CD14-positive monocyte (primary cell): ENCODE data around the gene EFCAB12. TPM values are rescaled to one million over a fixed set of nuclear protein-coding genes. Genes with fewer than 3 reads are reported as not detected.
A peak's percentile ranks its signal among the peaks of the same experiment; 100 is the strongest.

Source experiments
- DNase-seq, 3 donors: peaks; one replicate each; pipeline ENCODE4 v3.0.0-alpha.2; 2011 to 2022
- H2AFZ ChIP-seq: 2 replicates; pipeline ENCODE4 v1.6.0; 2012; ENCODE audit warnings: mild to moderate bottlenecking, low read depth, low read length, inconsistent platforms; ENCODE audit not compliant: insufficient read depth, poor library complexity, severe bottlenecking
- H3K27ac ChIP-seq, 2 donors: 1 replicate in 1 of 2; 2 replicates in 1 of 2; pipeline ENCODE4 v1.5.1; 2012 to 2013; ENCODE audit warnings: low read length in 2 of 2, control low read depth in 1 of 2, inconsistent platforms in 1 of 2, low read depth in 1 of 2, mild to moderate bottlenecking in 1 of 2
- H3K27me3 ChIP-seq, 2 donors: one replicate each; pipeline versions ENCODE4 v1.6.0 to v1.6.1; 2011 to 2013; ENCODE audit warnings: low read length in 2 of 2; ENCODE audit not compliant: control insufficient read depth in 2 of 2, insufficient read depth in 2 of 2
- H3K36me3 ChIP-seq, 2 donors: replicated peaks in 1 of 2; 1 replicate in 1 of 2; 2 replicates in 1 of 2; pipeline versions ENCODE4 v1.5.1 to v1.6.1; 2012 to 2013; ENCODE audit warnings: low read length in 2 of 2, control low read depth in 1 of 2, inconsistent platforms in 1 of 2, mild to moderate bottlenecking in 1 of 2; ENCODE audit not compliant: insufficient read depth in 2 of 2, control insufficient read depth in 1 of 2
- H3K4me1 ChIP-seq, 2 donors: 1 replicate in 1 of 2; 2 replicates in 1 of 2; pipeline versions ENCODE4 v1.5.1 to v1.6.1; 2012 to 2013; ENCODE audit warnings: low read length in 2 of 2, control low read depth in 1 of 2, inconsistent platforms in 1 of 2, mild to moderate bottlenecking in 1 of 2, moderate library complexity in 1 of 2; ENCODE audit not compliant: insufficient read depth in 2 of 2, control insufficient read depth in 1 of 2
- H3K4me2 ChIP-seq: replicated peaks from 2 replicates; pipeline ENCODE3; 2012; ENCODE audit warnings: low read length, moderate library complexity, mild to moderate bottlenecking; ENCODE audit not compliant: poor library complexity, severe bottlenecking; ENCODE audit errors: extremely low read depth
- H3K4me3 ChIP-seq, 3 experiments: fragments of 200-600 bp in 1 of 3; sonication (generic) in 1 of 3; replicated peaks in 1 of 3; 1 replicate in 2 of 3; 2 replicates in 1 of 3; pipeline ENCODE4 v1.5.1; 2011 to 2013; ENCODE audit warnings: low read length in 3 of 3, mild to moderate bottlenecking in 3 of 3, control low read depth in 2 of 3, low read depth in 2 of 3, inconsistent platforms in 1 of 3, moderate library complexity in 1 of 3
- H3K79me2 ChIP-seq: 2 replicates; pipeline ENCODE4 v1.6.0; 2012; ENCODE audit warnings: mild to moderate bottlenecking, control low read depth, inconsistent platforms, low read length, moderate library complexity; ENCODE audit not compliant: insufficient read depth
- H3K9ac ChIP-seq: 2 replicates; pipeline ENCODE4 v1.6.0; 2017; ENCODE audit warnings: low read length, mild to moderate bottlenecking; ENCODE audit not compliant: insufficient read depth, poor library complexity, severe bottlenecking
- H3K9me3 ChIP-seq, 2 donors: replicated peaks in 1 of 2; 1 replicate in 1 of 2; 2 replicates in 1 of 2; pipeline versions ENCODE4 v1.5.1 to v1.6.1; 2012 to 2013; ENCODE audit warnings: low read length in 2 of 2, control low read depth in 1 of 2; ENCODE audit not compliant: control insufficient read depth in 1 of 2, insufficient read depth in 1 of 2
- H4K20me1 ChIP-seq: 2 replicates; pipeline ENCODE4 v1.6.0; 2012; ENCODE audit warnings: mild to moderate bottlenecking, low read length, control low read depth, moderate library complexity; ENCODE audit not compliant: insufficient read depth
- H3K27ac Mint-ChIP-seq, 7 donors: one replicate each; pipeline ENCODE4 v1.8.0; 2020; ENCODE audit warnings: mild to moderate bottlenecking in 7 of 7, mixed read lengths in 7 of 7, moderate library complexity in 6 of 7, inconsistent platforms in 2 of 7
- H3K27me3 Mint-ChIP-seq, 3 donors: one replicate each; pipeline ENCODE4 v1.8.0; 2021 to 2022; ENCODE audit warnings: low read depth in 3 of 3, mild to moderate bottlenecking in 3 of 3, mixed read lengths in 3 of 3, moderate library complexity in 3 of 3, inconsistent platforms in 1 of 3
- H3K36me3 Mint-ChIP-seq, 2 donors: one replicate each; pipeline ENCODE4 v1.8.0; 2020; ENCODE audit warnings: mixed read lengths in 2 of 2, inconsistent platforms in 1 of 2, mild to moderate bottlenecking in 1 of 2
- H3K4me1 Mint-ChIP-seq: one replicate; pipeline ENCODE4 v1.8.0; 2020; ENCODE audit warnings: mild to moderate bottlenecking, mixed read lengths
- H3K4me3 Mint-ChIP-seq, 2 donors: one replicate each; pipeline ENCODE4 v1.8.0; 2020; ENCODE audit warnings: mild to moderate bottlenecking in 2 of 2, mixed read lengths in 2 of 2, moderate library complexity in 1 of 2
- H3K9me3 Mint-ChIP-seq, 7 donors: one replicate each; pipeline ENCODE4 v1.8.0; 2020 to 2022; ENCODE audit warnings: mixed read lengths in 7 of 7, mild to moderate bottlenecking in 6 of 7, moderate library complexity in 6 of 7, inconsistent platforms in 2 of 7
- WGBS: methylation state at CpG from one replicate; pipeline ENCODE4 v1.1.5; 2013; ENCODE audit warnings: missing lambda C conversion rate; ENCODE audit not compliant: insufficient coverage; 5-methylcytosine and 5-hydroxymethylcytosine counted together
- intact Hi-C, 2 donors: fragments of 100-400 bp; cut with micrococcal nuclease; formaldehyde crosslinking; loops; one replicate each; pipeline versions ENCODE4 v1.15.0 to v1.15.1; 2023
- polyA plus RNA-seq, 3 donors: library from polyadenylated mRNA; depleted of rRNA in 1 of 3; unstranded in 2 of 3; stranded (reverse) in 1 of 3; fragments of 300-500 nt in 2 of 3; fragments of >200 nt in 1 of 3; fragmentation: Illumina TruSeq in 2 of 3; gene quantifications; 1 replicate in 2 of 3; 2 replicates in 1 of 3; pipeline ENCODE4 v1.2.3, GENCODE V29; 2012 to 2021
- TF ChIP-seq, protein P1 (sequence below): fragments of 200-600 bp; IDR thresholded peaks from one replicate; pipeline ENCODE4 v1.8.0; 2022; ENCODE audit warnings: antibody characterized with exemption, mild to moderate bottlenecking

EFCAB12 gene
- polyA plus RNA-seq, 3 donors: 0.35 TPM; not detected in 2

DNA sequence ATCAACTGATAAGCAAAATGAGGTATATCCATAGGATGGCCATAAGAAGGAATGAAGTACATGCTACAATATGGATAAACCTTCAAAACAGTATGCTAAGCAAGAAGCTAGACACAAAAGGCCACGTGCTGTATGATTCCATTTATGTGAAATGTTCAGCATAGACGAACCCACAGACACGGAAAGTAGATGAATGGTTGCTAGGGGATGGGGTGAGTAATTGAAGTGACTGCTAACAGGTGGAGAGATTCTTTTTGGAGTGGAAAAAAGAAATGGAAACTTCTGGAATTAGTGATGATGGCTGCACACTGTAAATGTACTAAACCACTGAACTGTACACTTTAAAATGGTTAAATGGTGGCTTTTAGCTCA lies 630 bp upstream of the EFCAB12 start:
- H3K4me2 ChIP-seq: peak overlapping the region; percentile 97
- H3K9me3 ChIP-seq: peaks cover 7 to 16% of the 10 kb centered on the region in 2 donors
- H3K4me3 ChIP-seq: peak overlapping the region in 1 of 3 experiments; percentile 77
- TF ChIP-seq, protein P1, sequence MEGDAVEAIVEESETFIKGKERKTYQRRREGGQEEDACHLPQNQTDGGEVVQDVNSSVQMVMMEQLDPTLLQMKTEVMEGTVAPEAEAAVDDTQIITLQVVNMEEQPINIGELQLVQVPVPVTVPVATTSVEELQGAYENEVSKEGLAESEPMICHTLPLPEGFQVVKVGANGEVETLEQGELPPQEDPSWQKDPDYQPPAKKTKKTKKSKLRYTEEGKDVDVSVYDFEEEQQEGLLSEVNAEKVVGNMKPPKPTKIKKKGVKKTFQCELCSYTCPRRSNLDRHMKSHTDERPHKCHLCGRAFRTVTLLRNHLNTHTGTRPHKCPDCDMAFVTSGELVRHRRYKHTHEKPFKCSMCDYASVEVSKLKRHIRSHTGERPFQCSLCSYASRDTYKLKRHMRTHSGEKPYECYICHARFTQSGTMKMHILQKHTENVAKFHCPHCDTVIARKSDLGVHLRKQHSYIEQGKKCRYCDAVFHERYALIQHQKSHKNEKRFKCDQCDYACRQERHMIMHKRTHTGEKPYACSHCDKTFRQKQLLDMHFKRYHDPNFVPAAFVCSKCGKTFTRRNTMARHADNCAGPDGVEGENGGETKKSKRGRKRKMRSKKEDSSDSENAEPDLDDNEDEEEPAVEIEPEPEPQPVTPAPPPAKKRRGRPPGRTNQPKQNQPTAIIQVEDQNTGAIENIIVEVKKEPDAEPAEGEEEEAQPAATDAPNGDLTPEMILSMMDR: no peak
- Mint-ChIP-seq H3K27me3 (peaks cover 0 to 7% (median 4%) of the 10 kb centered on the region in 3 donors), H3K4me3 (no peak overlapping the region), H3K27ac (peak overlapping the region in 6 of 7 donors; percentile 37 to 78 (median 64)), H3K4me1 (peaks cover 25% of the 10 kb centered on the region), H3K36me3 (peaks cover 41 to 61% of the 10 kb centered on the region in 2 donors), H3K9me3 (peaks cover 10 to 18% (median 15%) of the 10 kb centered on the region in 7 donors)
- no peak overlapping the region for H3K27ac ChIP-seq
- peaks cover 22% of the 10 kb centered on the region in 2 donors for H3K4me1 ChIP-seq
- intact Hi-C loops: no loop called here
- H4K20me1 ChIP-seq: peaks cover 18% of the 10 kb centered on the region
- no peaks in the 10 kb centered on the region for H3K27me3 ChIP-seq
- 90% methylated on average over 3 of the region's 3 CpGs for WGBS
- peaks cover 40 to 48% of the 10 kb centered on the region in 2 donors for H3K36me3 ChIP-seq
- peaks cover 13% of the 10 kb centered on the region for H3K79me2 ChIP-seq
- no peak overlapping the region for H2AFZ ChIP-seq
- H3K9ac ChIP-seq: no peak overlapping the region
- no peak for DNase-seq

DNA sequence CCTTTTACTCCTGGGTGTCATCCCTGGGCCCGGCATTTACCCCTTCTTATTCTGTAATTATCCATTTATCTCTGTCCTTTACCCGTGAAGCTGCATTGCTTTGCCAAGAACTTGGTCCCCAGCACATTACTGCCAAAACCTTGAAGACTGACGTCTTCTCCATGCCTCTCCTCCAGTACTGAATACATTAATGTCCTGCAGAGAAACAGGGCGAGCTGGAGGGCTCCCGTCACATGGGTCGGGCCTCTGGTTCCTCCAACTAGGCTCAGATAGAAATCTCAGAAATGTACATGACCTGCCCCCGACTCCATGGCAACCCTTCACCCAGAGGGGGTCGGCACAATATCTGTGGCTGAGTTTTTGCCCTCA lies 445 bp downstream of the EFCAB12 start:
- TF ChIP-seq, protein P1: no peak
- H3K4me3 Mint-ChIP-seq: peak overlapping the region; percentile 85 to 96
- peak overlapping the region; percentile 37 to 77 (median 37) for H3K4me3 ChIP-seq
- peaks cover 29 to 37% of the 10 kb centered on the region in 2 donors for H3K36me3 ChIP-seq
- DNase-seq: no peak
- H3K27me3 ChIP-seq: no peaks in the 10 kb centered on the region
- H4K20me1 ChIP-seq: peaks cover 7% of the 10 kb centered on the region
- H3K9me3 Mint-ChIP-seq: peaks cover 10 to 18% (median 16%) of the 10 kb centered on the region in 7 donors
- H3K27ac Mint-ChIP-seq: peak overlapping the region in 4 of 7 donors; percentile 17 to 69 (median 56)
- no peak overlapping the region for H3K9ac ChIP-seq
- peaks cover 27 to 28% of the 10 kb centered on the region in 2 donors for H3K4me1 ChIP-seq
- no peak overlapping the region for H3K27ac ChIP-seq
- intact Hi-C loops: no loop called here
- peaks cover 3% of the 10 kb centered on the region for H3K79me2 ChIP-seq
- peak overlapping the region; percentile 97 for H3K4me2 ChIP-seq
- peaks cover 31% of the 10 kb centered on the region for H3K4me1 Mint-ChIP-seq
- H3K27me3 Mint-ChIP-seq: peaks cover 0 to 7% (median 4%) of the 10 kb centered on the region in 3 donors
- WGBS: 17% methylated on average over 8 of the region's 8 CpGs
- peak overlapping the region; percentile 72 for H2AFZ ChIP-seq
- H3K9me3 ChIP-seq: peaks cover 7 to 18% of the 10 kb centered on the region in 2 donors
- peaks cover 30 to 50% of the 10 kb centered on the region in 2 donors for H3K36me3 Mint-ChIP-seq
